Liver (tissue), 9 donors: ENCODE data around the gene COL5A1. TPM values are rescaled to one million over a fixed set of nuclear protein-coding genes. Genes with fewer than 3 reads are reported as not detected.

Source experiments
- DNase-seq: peaks from one replicate; pipeline ENCODE4 v3.0.0-alpha.2; 2017; ENCODE audit warnings: low spot score
- H3K27ac ChIP-seq, 2 donors: one replicate each; pipeline ENCODE4 v1.7.0; 2013; ENCODE audit warnings: inconsistent platforms in 2 of 2, low read length in 2 of 2, control low read depth in 1 of 2, low read depth in 1 of 2, mild to moderate bottlenecking in 1 of 2
- H3K27me3 ChIP-seq, 4 donors: one replicate each; pipeline versions ENCODE4 v1.6.1 to v1.7.0; 2013; ENCODE audit warnings: low read length in 3 of 4, inconsistent platforms in 1 of 4, mild to moderate bottlenecking in 1 of 4, moderate library complexity in 1 of 4; ENCODE audit not compliant: control insufficient read depth in 4 of 4, insufficient read depth in 4 of 4
- H3K36me3 ChIP-seq, 4 donors: one replicate each; pipeline versions ENCODE4 v1.6.1 to v1.7.0; 2013; ENCODE audit warnings: low read length in 3 of 4, mild to moderate bottlenecking in 3 of 4, low read depth in 1 of 4, moderate library complexity in 1 of 4; ENCODE audit not compliant: control insufficient read depth in 4 of 4, insufficient read depth in 3 of 4
- H3K4me1 ChIP-seq, 4 donors: one replicate each; pipeline versions ENCODE4 v1.6.1 to v1.7.0; 2013; ENCODE audit warnings: low read length in 3 of 4, mild to moderate bottlenecking in 3 of 4, moderate library complexity in 1 of 4; ENCODE audit not compliant: control insufficient read depth in 4 of 4, insufficient read depth in 4 of 4
- H3K4me3 ChIP-seq, 3 donors: one replicate each; pipeline versions ENCODE4 v1.6.1 to v1.7.0; 2013; ENCODE audit warnings: low read length in 3 of 3, control low read depth in 1 of 3, low read depth in 1 of 3, mild to moderate bottlenecking in 1 of 3
- H3K9ac ChIP-seq, 2 donors: one replicate each; pipeline ENCODE4 v1.7.0; 2013; ENCODE audit warnings: low read length in 2 of 2, mild to moderate bottlenecking in 2 of 2, moderate library complexity in 2 of 2, control low read depth in 1 of 2, low read depth in 1 of 2
- H3K9me3 ChIP-seq, 4 donors: one replicate each; pipeline versions ENCODE4 v1.6.1 to v1.7.0; 2013; ENCODE audit warnings: low read length in 3 of 4; ENCODE audit not compliant: control insufficient read depth in 4 of 4
- ATF3 ChIP-seq: IDR thresholded peaks from 2 replicates; pipeline ENCODE4 v1.6.1; 2016; ENCODE audit warnings: antibody characterized with exemption
- EGR1 ChIP-seq, 2 donors: IDR thresholded peaks; 2 replicates each; pipeline ENCODE4 v1.6.1; 2016 to 2018; ENCODE audit warnings: antibody characterized with exemption in 2 of 2, low read depth in 2 of 2
- FOXA1 ChIP-seq: IDR thresholded peaks from 2 replicates; pipeline ENCODE4 v1.6.1; 2016; ENCODE audit warnings: antibody characterized with exemption
- FOXA2 ChIP-seq: IDR thresholded peaks from 2 replicates; pipeline ENCODE4 v1.6.1; 2016; ENCODE audit warnings: antibody characterized with exemption
- GABPA ChIP-seq, 2 donors: IDR thresholded peaks in 1 of 2; conservative IDR thresholded peaks in 1 of 2; 2 replicates each; pipeline ENCODE4 v1.6.1; 2016; ENCODE audit warnings: antibody characterized with exemption in 2 of 2, mild to moderate bottlenecking in 1 of 2, moderate library complexity in 1 of 2
- HNF4A ChIP-seq, 2 donors: conservative IDR thresholded peaks; 2 replicates each; pipeline ENCODE4 v1.6.1; 2016; ENCODE audit warnings: antibody characterized with exemption in 2 of 2, mild to moderate bottlenecking in 2 of 2
- HNF4G ChIP-seq: IDR thresholded peaks from 2 replicates; pipeline ENCODE4 v1.6.1; 2016; ENCODE audit warnings: antibody characterized with exemption
- JUND ChIP-seq, 2 donors: IDR thresholded peaks; 2 replicates each; pipeline ENCODE4 v1.6.1; 2016; ENCODE audit warnings: antibody characterized with exemption in 2 of 2
- MAX ChIP-seq: IDR thresholded peaks from 2 replicates; pipeline ENCODE4 v1.6.1; 2016; ENCODE audit warnings: antibody characterized with exemption
- NR2F2 ChIP-seq: IDR thresholded peaks from 2 replicates; pipeline ENCODE4 v1.6.1; 2016; ENCODE audit warnings: antibody characterized with exemption
- RAD21 ChIP-seq, 2 donors: IDR thresholded peaks; 2 replicates each; pipeline ENCODE4 v1.6.1; 2016; ENCODE audit warnings: antibody characterized with exemption in 2 of 2, mild to moderate bottlenecking in 2 of 2
- RXRA ChIP-seq, 2 donors: IDR thresholded peaks; 2 replicates each; pipeline ENCODE4 v1.6.1; 2017 to 2018; ENCODE audit warnings: antibody characterized with exemption in 2 of 2, mild to moderate bottlenecking in 1 of 2
- SP1 ChIP-seq: IDR thresholded peaks from 2 replicates; pipeline ENCODE4 v1.6.1; 2018; ENCODE audit warnings: antibody characterized with exemption, mild to moderate bottlenecking
- TAF1 ChIP-seq: conservative IDR thresholded peaks from 2 replicates; pipeline ENCODE4 v1.6.1; 2016; ENCODE audit warnings: antibody characterized with exemption, mild to moderate bottlenecking
- ZBTB33 ChIP-seq: IDR thresholded peaks from 2 replicates; pipeline ENCODE4 v1.6.1; 2016; ENCODE audit warnings: antibody characterized with exemption
- WGBS: extraction: QIAGEN DNeasy Blood & Tissue Kit; methylation state at CpG from one replicate; pipeline ENCODE4 v1.1.7; 2013; 5-methylcytosine and 5-hydroxymethylcytosine counted together
- polyA plus RNA-seq, 2 donors: library from polyadenylated mRNA; stranded (reverse) in 1 of 2; unstranded in 1 of 2; fragments of 200-250 nt in 1 of 2; fragments of >200 nt in 1 of 2; fragmentation: Nextera tagmentation in 1 of 2; extraction: Ambion mirVana in 1 of 2; gene quantifications; one replicate each; pipeline versions ENCODE4 v1.2.1 to v1.2.3, GENCODE V29; 2013 to 2015
- total RNA-seq, 2 donors: library from RNA; depleted of rRNA; stranded (reverse); fragments of >200 nt; gene quantifications; one replicate each; pipeline ENCODE4 v1.2.3, GENCODE V29; 2014
- donor health status: healthy.
- donor health status: healthy.
- donor health status: healthy.
- donor health status: healthy.
- donor health status: healthy.

COL5A1 gene
- total and polyA plus RNA-seq, 4 donors, result 0.67 to 15.6 (median 11.2) TPM

- H3K4me3 ChIP-seq, result no peak overlapping the region
- no peak overlapping the region for H3K27ac ChIP-seq
- H3K9me3 ChIP-seq, result peaks cover 0 to 12% (median 4%) of the 10 kb centered on the region in 4 donors
- H3K36me3 ChIP-seq, result no peaks in the 10 kb centered on the region
- H3K4me1 ChIP-seq, result no peaks in the 10 kb centered on the region
- H3K27me3 ChIP-seq, result no peaks in the 10 kb centered on the region
- no peak overlapping the region for H3K9ac ChIP-seq
- WGBS, result 77% methylated on average over 20 of the region's 20 CpGs
- no peak for TF ChIP-seq FOXA1
- no peak for TF ChIP-seq ZBTB33
- no peak for TF ChIP-seq TAF1
- TF ChIP-seq HNF4A (conservative IDR thresholded peaks at IDR 0.05), result no peak
- TF ChIP-seq EGR1 (IDR thresholded peaks at IDR 0.05; ENCODE audit: low read depth in 2 of 2), result no peak
- DNase-seq, result no peak
Observed at GRCh38 chr9:134657666-134658377, 16.2 kb downstream of the COL5A1 start.

- no peaks in the 10 kb centered on the region for H3K4me1 ChIP-seq
Observed at GRCh38 chr9:134658378-134658955, 16.9 kb downstream of the COL5A1 start.

GRCh38 chr9:134659688-134660131, 18.1 kb downstream of the COL5A1 start:
- no peak overlapping the region for H3K9ac ChIP-seq
- no peaks in the 10 kb centered on the region for H3K27me3 ChIP-seq
- H3K27ac ChIP-seq, result no peak overlapping the region
- H3K36me3 ChIP-seq, result no peaks in the 10 kb centered on the region
- peaks cover 0 to 12% (median 4%) of the 10 kb centered on the region in 4 donors for H3K9me3 ChIP-seq
- TF ChIP-seq RXRA (IDR thresholded peaks at IDR 0.05), result no peak
- no peak for TF ChIP-seq MAX
- no peak for TF ChIP-seq SP1
- no peak for TF ChIP-seq HNF4A (conservative IDR thresholded peaks at IDR 0.05)
- TF ChIP-seq FOXA1, result no peak
- no peak for TF ChIP-seq GABPA (IDR thresholded peaks at IDR 0.05 in 1 of 2, conservative IDR thresholded peaks at IDR 0.05 in 1 of 2)
- TF ChIP-seq HNF4G, result no peak
- no peak for TF ChIP-seq ATF3
- TF ChIP-seq RAD21 (IDR thresholded peaks at IDR 0.05), result no peak
- no peak for TF ChIP-seq EGR1 (IDR thresholded peaks at IDR 0.05; ENCODE audit: low read depth in 2 of 2)
- TF ChIP-seq FOXA2, result no peak
- no peak for TF ChIP-seq NR2F2
- WGBS, result 90% methylated on average over 14 of the region's 14 CpGs
- no peaks in the 10 kb centered on the region for H3K4me1 ChIP-seq
- no peak overlapping the region for H3K4me3 ChIP-seq
- no peak for DNase-seq

More at GRCh38 chr9:134658378-134658955, 16.9 kb downstream of the COL5A1 start:
- Histone ChIP-seq H3K9me3 (peaks cover 0 to 12% (median 4%) of the 10 kb centered on the region in 4 donors), H3K9ac (no peak overlapping the region), H3K4me3 (no peak overlapping the region), H3K36me3 (no peaks in the 10 kb centered on the region), H3K27ac (no peak overlapping the region), H3K27me3 (no peaks in the 10 kb centered on the region)
- no peak for TF ChIP-seq RAD21 (IDR thresholded peaks at IDR 0.05)
- TF ChIP-seq SP1, result no peak
- TF ChIP-seq HNF4G, result no peak
- no peak for TF ChIP-seq JUND (IDR thresholded peaks at IDR 0.05)
- TF ChIP-seq NR2F2, result no peak
- TF ChIP-seq HNF4A (conservative IDR thresholded peaks at IDR 0.05), result no peak
- TF ChIP-seq TAF1, result no peak
- no peak for DNase-seq
- 54% methylated on average over 19 of the region's 19 CpGs for WGBS
